Endothelial cell of umbilical vein (primary cell): ENCODE measurements around the gene TMEM229B.

Source experiments
- MYC ChIP-seq: IDR thresholded peaks from one replicate; pipeline ENCODE4 v1.6.1; 2011; ENCODE audit warnings: mild to moderate bottlenecking, low read depth, low read length
- POLR2A ChIP-seq: IDR thresholded peaks from 2 replicates; pipeline ENCODE4 v1.6.1; 2012; ENCODE audit warnings: low read depth, mild to moderate bottlenecking, control low read depth, low read length
- TF ChIP-seq, protein P1 (sequence below), 2 donors: IDR thresholded peaks; 1 replicate in 1 of 2; 2 replicates in 1 of 2; pipeline ENCODE4 v1.5.1; 2011; ENCODE audit warnings: low read length in 2 of 2, mild to moderate bottlenecking in 2 of 2, moderate library complexity in 2 of 2, control low read depth in 1 of 2, inconsistent platforms in 1 of 2, low read depth in 1 of 2; ENCODE audit not compliant: insufficient read depth in 1 of 2; ENCODE audit errors: extremely low read depth in 1 of 2

GRCh38 chr14:67525389-67525788 is 36.9 kb upstream of the TMEM229B start:
- TF ChIP-seq, protein P1, sequence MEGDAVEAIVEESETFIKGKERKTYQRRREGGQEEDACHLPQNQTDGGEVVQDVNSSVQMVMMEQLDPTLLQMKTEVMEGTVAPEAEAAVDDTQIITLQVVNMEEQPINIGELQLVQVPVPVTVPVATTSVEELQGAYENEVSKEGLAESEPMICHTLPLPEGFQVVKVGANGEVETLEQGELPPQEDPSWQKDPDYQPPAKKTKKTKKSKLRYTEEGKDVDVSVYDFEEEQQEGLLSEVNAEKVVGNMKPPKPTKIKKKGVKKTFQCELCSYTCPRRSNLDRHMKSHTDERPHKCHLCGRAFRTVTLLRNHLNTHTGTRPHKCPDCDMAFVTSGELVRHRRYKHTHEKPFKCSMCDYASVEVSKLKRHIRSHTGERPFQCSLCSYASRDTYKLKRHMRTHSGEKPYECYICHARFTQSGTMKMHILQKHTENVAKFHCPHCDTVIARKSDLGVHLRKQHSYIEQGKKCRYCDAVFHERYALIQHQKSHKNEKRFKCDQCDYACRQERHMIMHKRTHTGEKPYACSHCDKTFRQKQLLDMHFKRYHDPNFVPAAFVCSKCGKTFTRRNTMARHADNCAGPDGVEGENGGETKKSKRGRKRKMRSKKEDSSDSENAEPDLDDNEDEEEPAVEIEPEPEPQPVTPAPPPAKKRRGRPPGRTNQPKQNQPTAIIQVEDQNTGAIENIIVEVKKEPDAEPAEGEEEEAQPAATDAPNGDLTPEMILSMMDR (IDR thresholded peaks at IDR 0.05; ENCODE audit: extremely low read depth in 1 of 2, insufficient read depth in 1 of 2, low read depth in 1 of 2, low read length in 2 of 2) = no peak
- TF ChIP-seq POLR2A (no peak), MYC (no peak)
